CD14-positive monocyte (primary cell): ENCODE results near the gene RDX. TPM values are rescaled to one million over a fixed set of nuclear protein-coding genes. Genes with fewer than 3 reads are reported as not detected.

Experiments
- DNase-seq, 3 donors: peaks; one replicate each; pipeline ENCODE4 v3.0.0-alpha.2; 2011 to 2022
- H2AFZ ChIP-seq: 2 replicates; pipeline ENCODE4 v1.6.0; 2012; ENCODE audit warnings: mild to moderate bottlenecking, low read depth, low read length, inconsistent platforms; ENCODE audit not compliant: insufficient read depth, poor library complexity, severe bottlenecking
- H3K27ac ChIP-seq, 2 donors: 1 replicate in 1 of 2; 2 replicates in 1 of 2; pipeline ENCODE4 v1.5.1; 2012 to 2013; ENCODE audit warnings: low read length in 2 of 2, control low read depth in 1 of 2, inconsistent platforms in 1 of 2, low read depth in 1 of 2, mild to moderate bottlenecking in 1 of 2
- H3K27me3 ChIP-seq, 2 donors: one replicate each; pipeline versions ENCODE4 v1.6.0 to v1.6.1; 2011 to 2013; ENCODE audit warnings: low read length in 2 of 2; ENCODE audit not compliant: control insufficient read depth in 2 of 2, insufficient read depth in 2 of 2
- H3K36me3 ChIP-seq, 2 donors: replicated peaks in 1 of 2; 1 replicate in 1 of 2; 2 replicates in 1 of 2; pipeline versions ENCODE4 v1.5.1 to v1.6.1; 2012 to 2013; ENCODE audit warnings: low read length in 2 of 2, control low read depth in 1 of 2, inconsistent platforms in 1 of 2, mild to moderate bottlenecking in 1 of 2; ENCODE audit not compliant: insufficient read depth in 2 of 2, control insufficient read depth in 1 of 2
- H3K4me1 ChIP-seq, 2 donors: 1 replicate in 1 of 2; 2 replicates in 1 of 2; pipeline versions ENCODE4 v1.5.1 to v1.6.1; 2012 to 2013; ENCODE audit warnings: low read length in 2 of 2, control low read depth in 1 of 2, inconsistent platforms in 1 of 2, mild to moderate bottlenecking in 1 of 2, moderate library complexity in 1 of 2; ENCODE audit not compliant: insufficient read depth in 2 of 2, control insufficient read depth in 1 of 2
- H3K4me2 ChIP-seq: replicated peaks from 2 replicates; pipeline ENCODE3; 2012; ENCODE audit warnings: low read length, moderate library complexity, mild to moderate bottlenecking; ENCODE audit not compliant: poor library complexity, severe bottlenecking; ENCODE audit errors: extremely low read depth
- H3K4me3 ChIP-seq, 3 experiments: fragments of 200-600 bp in 1 of 3; sonication (generic) in 1 of 3; replicated peaks in 1 of 3; 1 replicate in 2 of 3; 2 replicates in 1 of 3; pipeline ENCODE4 v1.5.1; 2011 to 2013; ENCODE audit warnings: low read length in 3 of 3, mild to moderate bottlenecking in 3 of 3, control low read depth in 2 of 3, low read depth in 2 of 3, inconsistent platforms in 1 of 3, moderate library complexity in 1 of 3
- H3K79me2 ChIP-seq: 2 replicates; pipeline ENCODE4 v1.6.0; 2012; ENCODE audit warnings: mild to moderate bottlenecking, control low read depth, inconsistent platforms, low read length, moderate library complexity; ENCODE audit not compliant: insufficient read depth
- H3K9ac ChIP-seq: 2 replicates; pipeline ENCODE4 v1.6.0; 2017; ENCODE audit warnings: low read length, mild to moderate bottlenecking; ENCODE audit not compliant: insufficient read depth, poor library complexity, severe bottlenecking
- H3K9me3 ChIP-seq, 2 donors: replicated peaks in 1 of 2; 1 replicate in 1 of 2; 2 replicates in 1 of 2; pipeline versions ENCODE4 v1.5.1 to v1.6.1; 2012 to 2013; ENCODE audit warnings: low read length in 2 of 2, control low read depth in 1 of 2; ENCODE audit not compliant: control insufficient read depth in 1 of 2, insufficient read depth in 1 of 2
- H4K20me1 ChIP-seq: 2 replicates; pipeline ENCODE4 v1.6.0; 2012; ENCODE audit warnings: mild to moderate bottlenecking, low read length, control low read depth, moderate library complexity; ENCODE audit not compliant: insufficient read depth
- H3K27ac Mint-ChIP-seq, 7 donors: one replicate each; pipeline ENCODE4 v1.8.0; 2020; ENCODE audit warnings: mild to moderate bottlenecking in 7 of 7, mixed read lengths in 7 of 7, moderate library complexity in 6 of 7, inconsistent platforms in 2 of 7
- H3K27me3 Mint-ChIP-seq, 3 donors: one replicate each; pipeline ENCODE4 v1.8.0; 2021 to 2022; ENCODE audit warnings: low read depth in 3 of 3, mild to moderate bottlenecking in 3 of 3, mixed read lengths in 3 of 3, moderate library complexity in 3 of 3, inconsistent platforms in 1 of 3
- H3K36me3 Mint-ChIP-seq, 2 donors: one replicate each; pipeline ENCODE4 v1.8.0; 2020; ENCODE audit warnings: mixed read lengths in 2 of 2, inconsistent platforms in 1 of 2, mild to moderate bottlenecking in 1 of 2
- H3K4me1 Mint-ChIP-seq: one replicate; pipeline ENCODE4 v1.8.0; 2020; ENCODE audit warnings: mild to moderate bottlenecking, mixed read lengths
- H3K4me3 Mint-ChIP-seq, 2 donors: one replicate each; pipeline ENCODE4 v1.8.0; 2020; ENCODE audit warnings: mild to moderate bottlenecking in 2 of 2, mixed read lengths in 2 of 2, moderate library complexity in 1 of 2
- H3K9me3 Mint-ChIP-seq, 7 donors: one replicate each; pipeline ENCODE4 v1.8.0; 2020 to 2022; ENCODE audit warnings: mixed read lengths in 7 of 7, mild to moderate bottlenecking in 6 of 7, moderate library complexity in 6 of 7, inconsistent platforms in 2 of 7
- WGBS: methylation state at CpG from one replicate; pipeline ENCODE4 v1.1.5; 2013; ENCODE audit warnings: missing lambda C conversion rate; ENCODE audit not compliant: insufficient coverage; 5-methylcytosine and 5-hydroxymethylcytosine counted together
- intact Hi-C, 2 donors: fragments of 100-400 bp; cut with micrococcal nuclease; formaldehyde crosslinking; loops; one replicate each; pipeline versions ENCODE4 v1.15.0 to v1.15.1; 2023
- polyA plus RNA-seq, 3 donors: library from polyadenylated mRNA; depleted of rRNA in 1 of 3; unstranded in 2 of 3; stranded (reverse) in 1 of 3; fragments of 300-500 nt in 2 of 3; fragments of >200 nt in 1 of 3; fragmentation: Illumina TruSeq in 2 of 3; gene quantifications; 1 replicate in 2 of 3; 2 replicates in 1 of 3; pipeline ENCODE4 v1.2.3, GENCODE V29; 2012 to 2021
- TF ChIP-seq, protein P1 (sequence below): fragments of 200-600 bp; IDR thresholded peaks from one replicate; pipeline ENCODE4 v1.8.0; 2022; ENCODE audit warnings: antibody characterized with exemption, mild to moderate bottlenecking

The RDX gene
- polyA plus RNA-seq, 3 donors, result 11.9 to 22.0 (median 20.9) TPM

DNA sequence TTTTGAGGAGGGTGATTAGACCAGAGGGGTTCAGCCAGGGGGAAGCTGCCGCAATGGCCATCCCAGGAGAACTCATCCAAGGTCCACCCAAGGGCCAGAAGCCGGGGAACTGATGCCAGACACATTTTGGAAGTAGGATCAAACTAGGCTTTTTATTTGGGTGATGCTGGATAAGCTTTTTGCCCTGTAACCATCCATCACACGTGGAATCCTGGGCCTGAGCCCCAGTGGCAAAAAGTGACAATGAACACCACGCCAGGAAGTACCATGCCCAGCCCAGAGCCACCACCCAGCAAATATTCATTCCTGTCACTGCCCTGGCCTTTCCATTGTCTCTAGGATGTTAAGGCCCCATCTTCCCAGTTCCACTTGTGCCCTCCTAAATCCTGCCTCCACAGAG, 117.3 kb downstream of the RDX start:
- DNase-seq, result no peak

DNA sequence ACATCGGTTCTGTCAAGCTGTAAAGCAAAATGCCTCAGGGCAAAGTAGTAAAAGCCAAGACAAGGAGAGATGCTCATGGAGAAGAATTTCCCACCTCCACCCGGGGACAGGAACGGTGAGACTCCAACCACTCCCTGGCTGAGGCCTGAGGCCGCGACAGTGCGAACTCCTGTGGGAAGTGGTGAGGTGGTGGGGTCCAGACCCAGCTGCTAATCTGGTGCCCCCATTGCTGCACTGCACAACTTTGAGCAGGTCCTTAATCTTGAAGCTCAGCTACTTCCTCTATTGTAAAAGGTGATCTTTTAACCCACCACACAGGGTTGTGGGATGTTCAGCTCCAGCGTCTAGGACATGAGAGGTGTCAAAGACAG, 119.3 kb downstream of the RDX start:
- H3K4me3 Mint-ChIP-seq, result no peak overlapping the region
- H3K9me3 ChIP-seq, result no peaks in the 10 kb centered on the region
- H3K27ac Mint-ChIP-seq, result no peak overlapping the region
- H2AFZ ChIP-seq, result no peak overlapping the region
- no peaks in the 10 kb centered on the region for H3K79me2 ChIP-seq
- TF ChIP-seq, protein P1, sequence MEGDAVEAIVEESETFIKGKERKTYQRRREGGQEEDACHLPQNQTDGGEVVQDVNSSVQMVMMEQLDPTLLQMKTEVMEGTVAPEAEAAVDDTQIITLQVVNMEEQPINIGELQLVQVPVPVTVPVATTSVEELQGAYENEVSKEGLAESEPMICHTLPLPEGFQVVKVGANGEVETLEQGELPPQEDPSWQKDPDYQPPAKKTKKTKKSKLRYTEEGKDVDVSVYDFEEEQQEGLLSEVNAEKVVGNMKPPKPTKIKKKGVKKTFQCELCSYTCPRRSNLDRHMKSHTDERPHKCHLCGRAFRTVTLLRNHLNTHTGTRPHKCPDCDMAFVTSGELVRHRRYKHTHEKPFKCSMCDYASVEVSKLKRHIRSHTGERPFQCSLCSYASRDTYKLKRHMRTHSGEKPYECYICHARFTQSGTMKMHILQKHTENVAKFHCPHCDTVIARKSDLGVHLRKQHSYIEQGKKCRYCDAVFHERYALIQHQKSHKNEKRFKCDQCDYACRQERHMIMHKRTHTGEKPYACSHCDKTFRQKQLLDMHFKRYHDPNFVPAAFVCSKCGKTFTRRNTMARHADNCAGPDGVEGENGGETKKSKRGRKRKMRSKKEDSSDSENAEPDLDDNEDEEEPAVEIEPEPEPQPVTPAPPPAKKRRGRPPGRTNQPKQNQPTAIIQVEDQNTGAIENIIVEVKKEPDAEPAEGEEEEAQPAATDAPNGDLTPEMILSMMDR, result no peak
- no peak overlapping the region for H3K27ac ChIP-seq
- no peak for DNase-seq
- H4K20me1 ChIP-seq, result no peaks in the 10 kb centered on the region
- H3K9ac ChIP-seq, result no peak overlapping the region
- WGBS, result no CpG with 5 or more reads among the region's 7 CpGs
- H3K36me3 ChIP-seq, result no peaks in the 10 kb centered on the region
- H3K36me3 Mint-ChIP-seq, result no peaks in the 10 kb centered on the region
- peaks cover 8% of the 10 kb centered on the region for H3K4me1 Mint-ChIP-seq
- intact Hi-C loops, result no loop called here
- peaks cover 0 to 2% (median 0%) of the 10 kb centered on the region in 7 donors for H3K9me3 Mint-ChIP-seq
- no peaks in the 10 kb centered on the region for H3K27me3 ChIP-seq
- peaks cover 7% of the 10 kb centered on the region in 2 donors for H3K4me1 ChIP-seq
- no peak overlapping the region for H3K4me3 ChIP-seq
- peaks cover 6 to 9% (median 6%) of the 10 kb centered on the region in 3 donors for H3K27me3 Mint-ChIP-seq
- no peak overlapping the region for H3K4me2 ChIP-seq

More for the DNA sequence above, 117.3 kb downstream of the RDX start:
- no peaks in the 10 kb centered on the region for H3K9me3 ChIP-seq
- H4K20me1 ChIP-seq, result no peaks in the 10 kb centered on the region
- H3K27ac ChIP-seq, result no peak overlapping the region
- no peaks in the 10 kb centered on the region for H3K79me2 ChIP-seq
- no peak overlapping the region for H3K4me3 Mint-ChIP-seq
- intact Hi-C loops, result no loop called here
- H3K36me3 ChIP-seq, result no peaks in the 10 kb centered on the region
- TF ChIP-seq, protein P1, result no peak
- H3K27me3 ChIP-seq, result no peaks in the 10 kb centered on the region
- H3K4me2 ChIP-seq, result no peak overlapping the region
- no peak overlapping the region for H3K9ac ChIP-seq
- WGBS, result 97% methylated on average over 4 of the region's 4 CpGs
- peak overlapping the region in 1 of 7 donors; percentile 31 for H3K27ac Mint-ChIP-seq
- peaks cover 0 to 2% (median 0%) of the 10 kb centered on the region in 7 donors for H3K9me3 Mint-ChIP-seq
- H2AFZ ChIP-seq, result no peak overlapping the region
- no peaks in the 10 kb centered on the region for H3K36me3 Mint-ChIP-seq
- peaks cover 4% of the 10 kb centered on the region for H3K4me1 Mint-ChIP-seq
- peaks cover 4 to 5% of the 10 kb centered on the region in 2 donors for H3K4me1 ChIP-seq
- no peak overlapping the region for H3K4me3 ChIP-seq
- peaks cover 6 to 9% (median 6%) of the 10 kb centered on the region in 3 donors for H3K27me3 Mint-ChIP-seq
